Measurements from ENCODE around the gene ASZ1. TPM values are rescaled to one million over a fixed set of nuclear protein-coding genes. Genes with fewer than 3 reads are reported as not detected.
"Not testable (repeated sequence)": the region's sequence is repeated elsewhere in the genome, so short reads cannot be mapped to it uniquely, and the experiment has no call there.

The ASZ1 gene
- polyA plus RNA-seq, 3 donors from 2014 or later: not detected

DNA sequence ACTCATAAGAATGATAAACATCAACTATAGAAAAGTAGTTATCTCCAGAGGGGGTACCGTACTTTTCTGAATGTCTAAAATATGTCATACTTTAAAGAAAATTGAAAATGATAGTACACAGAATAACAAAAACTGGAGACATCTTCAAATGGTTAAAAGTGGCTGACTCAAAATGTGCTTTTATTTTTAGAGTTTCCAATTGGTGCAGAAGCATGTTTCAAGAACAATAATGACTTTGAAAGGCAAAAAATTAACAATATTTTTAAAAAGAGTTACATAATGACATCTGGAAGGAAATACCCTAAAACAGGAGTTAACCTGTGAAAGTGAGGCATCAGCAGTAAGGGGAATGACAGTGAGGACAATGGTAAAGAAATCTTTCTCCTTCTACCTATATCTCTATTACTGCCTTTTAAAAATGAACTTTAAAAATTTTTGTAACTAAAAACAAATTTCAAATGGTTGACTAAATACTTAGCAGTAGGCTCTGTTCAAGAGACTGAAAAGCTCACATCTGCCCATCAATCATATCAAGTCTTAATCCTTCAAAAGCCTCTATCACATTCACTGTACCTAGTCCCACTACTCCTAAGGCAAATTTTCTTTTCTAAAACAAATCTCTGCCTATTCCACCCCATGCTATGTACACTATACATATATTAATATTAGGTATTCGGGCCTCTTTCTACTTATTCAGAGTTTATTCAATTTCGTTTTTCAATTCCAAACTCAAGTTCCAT is 3.0 kb downstream of the ASZ1 start:
- Mint-ChIP-seq H3K36me3 (no peaks in the 10 kb centered on the region), H3K27me3 (ENCODE audit: low read depth in 3 of 3) (no peaks in the 10 kb centered on the region), H3K9me3 (peaks cover 0 to 17% (median 10%) of the 10 kb centered on the region in 6 donors), H3K4me3 (no peak overlapping the region), H3K27ac (no peak overlapping the region), H3K4me1 (no peaks in the 10 kb centered on the region)
- DNase-seq: no peak

DNA sequence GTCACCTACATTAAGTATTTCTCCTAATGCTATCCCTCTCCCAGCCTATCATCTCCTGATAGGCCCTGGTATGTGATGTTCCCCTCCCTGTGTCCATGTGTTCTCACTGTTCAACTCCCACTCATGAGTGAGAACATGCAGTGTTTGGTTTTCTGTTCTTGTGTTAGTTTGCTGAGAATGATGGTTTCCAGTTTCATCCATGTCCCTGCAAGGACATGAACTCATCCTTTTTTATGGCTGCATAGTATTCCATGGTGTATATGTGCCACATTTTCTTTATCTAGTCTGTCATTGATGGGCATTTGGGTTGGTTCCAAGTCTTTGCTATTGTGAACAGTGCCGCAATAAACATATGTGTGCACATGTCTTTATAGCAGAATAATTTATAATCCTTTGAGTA is 12.7 kb downstream of the ASZ1 start:
- not testable (repeated sequence) for H3K4me1 Mint-ChIP-seq; H3K36me3 Mint-ChIP-seq; H3K4me3 Mint-ChIP-seq; H3K27me3 Mint-ChIP-seq (ENCODE audit: low read depth in 3 of 3); DNase-seq; H3K9me3 Mint-ChIP-seq; H3K27ac Mint-ChIP-seq

DNA sequence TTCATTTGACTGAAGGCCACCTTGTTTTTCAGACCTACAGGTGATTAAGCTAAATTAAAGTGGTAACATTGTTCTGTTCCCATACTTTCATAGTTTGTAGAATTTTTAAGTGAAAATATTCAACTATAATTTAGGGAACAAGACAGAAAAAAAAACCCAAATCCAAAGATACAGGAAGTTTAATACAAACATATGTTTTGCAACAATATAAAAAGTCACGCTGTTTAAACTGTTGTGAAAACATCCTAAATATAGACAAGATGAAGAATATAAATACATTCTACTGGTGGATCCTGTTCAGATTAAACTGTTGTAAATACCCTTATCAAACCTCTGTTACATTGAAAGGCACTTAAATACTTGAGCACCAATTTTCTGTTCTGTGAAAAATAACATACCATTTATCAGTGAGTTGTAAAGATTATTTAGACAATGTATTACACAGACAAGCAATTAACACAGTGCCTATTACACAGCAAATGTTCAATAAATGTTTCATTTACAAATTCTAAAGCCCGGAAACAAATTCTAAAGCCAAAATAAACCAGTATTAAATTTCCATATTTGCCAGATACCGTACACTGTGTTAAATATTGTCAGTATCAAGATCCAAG is 14.2 kb downstream of the ASZ1 start:
- Mint-ChIP-seq H3K9me3 (peaks cover 0 to 7% (median 3%) of the 10 kb centered on the region in 6 donors), H3K4me1 (no peaks in the 10 kb centered on the region), H3K27ac (no peak overlapping the region), H3K4me3 (no peak overlapping the region), H3K36me3 (no peaks in the 10 kb centered on the region), H3K27me3 (ENCODE audit: low read depth in 3 of 3) (no peaks in the 10 kb centered on the region)
- no peak for DNase-seq

DNA sequence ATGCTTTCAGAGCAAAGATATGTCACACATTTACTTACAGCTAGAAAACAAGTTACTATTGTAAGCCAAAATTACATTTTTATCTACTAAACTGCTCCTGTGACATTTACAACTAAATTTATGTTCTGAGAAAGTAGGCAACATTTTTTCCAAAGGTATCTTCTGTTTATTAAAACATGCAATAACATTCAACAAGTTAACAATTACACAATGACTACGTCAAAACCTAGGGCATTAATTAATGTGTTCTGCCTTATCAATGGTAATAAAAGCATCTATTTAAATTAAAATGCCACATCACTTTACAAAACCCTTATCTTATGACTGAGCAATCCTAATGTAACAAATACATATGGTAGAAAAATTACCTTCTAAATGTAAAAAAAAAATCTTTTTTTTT is 14.9 kb downstream of the ASZ1 start:
- no peaks in the 10 kb centered on the region for H3K36me3 Mint-ChIP-seq
- peaks cover 0 to 11% (median 2%) of the 10 kb centered on the region in 6 donors for H3K9me3 Mint-ChIP-seq
- H3K4me1 Mint-ChIP-seq: no peaks in the 10 kb centered on the region
- DNase-seq: no peak
- no peak overlapping the region for H3K27ac Mint-ChIP-seq
- H3K27me3 Mint-ChIP-seq (ENCODE audit: low read depth in 3 of 3): no peaks in the 10 kb centered on the region
- H3K4me3 Mint-ChIP-seq: no peak overlapping the region

DNA sequence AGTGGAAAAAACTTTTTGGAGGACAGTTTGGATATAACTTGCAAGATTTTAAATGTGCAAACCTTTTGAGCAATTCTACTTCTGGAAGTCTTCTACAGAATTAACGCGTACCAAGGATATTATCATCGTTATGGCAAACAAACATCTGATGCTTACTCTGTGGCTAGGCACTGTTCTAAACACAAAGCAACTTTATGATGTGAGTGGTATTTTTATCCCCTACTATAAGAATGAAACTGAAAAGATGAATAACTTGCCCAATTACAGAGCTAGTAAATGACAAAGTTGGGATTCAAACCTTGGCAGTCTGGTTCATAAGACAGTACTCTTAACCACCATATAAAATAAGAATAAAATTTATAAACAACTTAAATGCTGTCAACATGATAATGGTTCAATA is 15.8 kb downstream of the ASZ1 start:
- Mint-ChIP-seq H3K4me1 (no peaks in the 10 kb centered on the region), H3K36me3 (no peaks in the 10 kb centered on the region), H3K27me3 (ENCODE audit: low read depth in 3 of 3) (no peaks in the 10 kb centered on the region), H3K4me3 (no peak overlapping the region), H3K9me3 (peaks cover 0 to 8% (median 2%) of the 10 kb centered on the region in 6 donors), H3K27ac (no peak overlapping the region)
- DNase-seq: no peak

DNA sequence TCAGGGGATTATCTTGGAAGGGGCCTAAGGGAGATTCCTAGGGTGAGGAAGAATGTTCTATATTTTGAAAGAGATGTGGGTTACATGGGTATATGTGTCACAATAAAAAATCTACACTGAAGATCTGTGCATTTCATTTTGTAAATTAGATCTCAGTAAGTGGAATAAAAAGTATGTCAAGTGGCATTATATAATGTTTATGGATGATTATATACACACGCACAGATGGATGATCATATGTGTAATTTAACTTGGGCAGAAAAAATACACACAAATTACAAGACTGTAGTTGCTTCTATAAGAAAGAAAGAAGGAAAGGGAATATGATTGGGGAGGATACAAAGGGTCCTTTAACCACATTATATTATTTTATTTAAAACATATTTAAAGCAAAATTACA is 18.5 kb downstream of the ASZ1 start:
- no peaks in the 10 kb centered on the region for H3K27me3 Mint-ChIP-seq (ENCODE audit: low read depth in 3 of 3)
- H3K36me3 Mint-ChIP-seq: no peaks in the 10 kb centered on the region
- H3K27ac Mint-ChIP-seq: no peak overlapping the region
- H3K9me3 Mint-ChIP-seq: peaks cover 0 to 8% (median 3%) of the 10 kb centered on the region in 6 donors
- no peak overlapping the region for H3K4me3 Mint-ChIP-seq
- H3K4me1 Mint-ChIP-seq: no peaks in the 10 kb centered on the region
- DNase-seq: no peak

DNA sequence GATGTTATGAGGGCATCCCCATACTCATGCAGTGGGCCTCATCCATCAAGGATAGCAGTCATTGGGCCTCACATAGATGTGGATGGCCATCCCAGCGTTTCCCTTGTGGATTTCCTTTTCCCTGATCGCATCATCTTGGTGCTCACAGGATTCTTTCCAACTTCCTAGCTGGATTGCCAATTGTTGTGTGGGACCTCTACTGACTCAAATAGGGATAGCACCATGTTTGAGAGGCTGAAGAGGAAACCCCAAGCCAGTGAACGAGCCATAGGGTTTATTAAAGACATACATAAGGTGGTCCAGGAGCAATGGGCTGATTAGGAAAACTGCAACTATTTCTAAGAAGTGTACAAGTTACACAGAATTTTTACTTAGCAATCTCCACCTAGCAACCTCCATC is 21.8 kb downstream of the ASZ1 start:
- DNase-seq: no peak
- Mint-ChIP-seq H3K27me3 (ENCODE audit: low read depth in 3 of 3) (no peaks in the 10 kb centered on the region), H3K4me3 (no peak overlapping the region), H3K4me1 (no peaks in the 10 kb centered on the region), H3K9me3 (peaks cover 0 to 8% (median 2%) of the 10 kb centered on the region in 6 donors), H3K36me3 (no peaks in the 10 kb centered on the region), H3K27ac (no peak overlapping the region)

DNA sequence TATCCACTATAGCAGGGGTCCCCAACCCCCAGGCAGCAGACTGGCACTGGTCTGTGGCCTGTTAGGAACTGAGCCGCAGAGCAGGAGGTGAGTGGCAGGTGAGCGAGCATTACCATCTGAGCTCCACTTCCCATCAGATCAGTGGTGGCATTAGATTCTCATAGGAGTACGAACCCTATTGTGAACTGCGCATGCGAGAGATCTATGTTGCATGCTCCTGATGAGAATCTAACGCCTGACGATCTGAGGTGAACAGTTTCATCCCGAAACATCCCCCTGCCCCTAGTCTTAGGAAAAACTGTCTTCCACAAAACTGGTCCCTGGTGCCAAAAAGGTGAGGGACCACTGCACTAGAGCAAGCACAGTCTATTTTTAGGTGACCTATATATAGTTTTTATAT is 23.6 kb downstream of the ASZ1 start:
- no peaks in the 10 kb centered on the region for H3K36me3 Mint-ChIP-seq
- H3K9me3 Mint-ChIP-seq: peaks cover 0 to 6% (median 1%) of the 10 kb centered on the region in 6 donors
- no peak overlapping the region for H3K27ac Mint-ChIP-seq
- DNase-seq: no peak
- no peaks in the 10 kb centered on the region for H3K4me1 Mint-ChIP-seq
- H3K4me3 Mint-ChIP-seq: no peak overlapping the region
- peaks cover 0 to 2% (median 0%) of the 10 kb centered on the region in 3 donors for H3K27me3 Mint-ChIP-seq (ENCODE audit: low read depth in 3 of 3)

DNA sequence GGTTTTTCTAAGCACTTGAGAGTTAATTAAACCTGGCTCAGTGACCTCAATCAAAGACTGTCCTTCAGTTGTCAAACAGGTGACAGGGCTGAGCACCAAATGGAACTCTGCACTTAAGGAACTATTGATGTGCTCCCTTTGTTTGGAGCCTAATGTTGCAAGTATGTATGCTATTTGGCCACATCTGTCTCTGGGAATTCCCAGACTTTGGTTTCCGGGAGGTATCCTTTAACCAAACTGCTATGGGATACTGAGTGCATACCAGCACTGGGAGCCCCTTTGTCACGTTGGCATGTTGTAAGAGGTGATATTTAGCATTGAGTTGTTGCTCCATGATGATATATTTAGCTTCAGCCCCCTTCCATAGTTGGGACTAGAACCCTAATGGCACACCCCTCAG is 25.2 kb downstream of the ASZ1 start:
- Mint-ChIP-seq H3K4me1 (no peaks in the 10 kb centered on the region), H3K27me3 (ENCODE audit: low read depth in 3 of 3) (peaks cover 0 to 2% (median 0%) of the 10 kb centered on the region in 3 donors), H3K4me3 (no peak overlapping the region), H3K36me3 (no peaks in the 10 kb centered on the region), H3K27ac (no peak overlapping the region), H3K9me3 (peaks cover 0 to 6% (median under 1%) of the 10 kb centered on the region in 6 donors)
- no peak for DNase-seq

DNA sequence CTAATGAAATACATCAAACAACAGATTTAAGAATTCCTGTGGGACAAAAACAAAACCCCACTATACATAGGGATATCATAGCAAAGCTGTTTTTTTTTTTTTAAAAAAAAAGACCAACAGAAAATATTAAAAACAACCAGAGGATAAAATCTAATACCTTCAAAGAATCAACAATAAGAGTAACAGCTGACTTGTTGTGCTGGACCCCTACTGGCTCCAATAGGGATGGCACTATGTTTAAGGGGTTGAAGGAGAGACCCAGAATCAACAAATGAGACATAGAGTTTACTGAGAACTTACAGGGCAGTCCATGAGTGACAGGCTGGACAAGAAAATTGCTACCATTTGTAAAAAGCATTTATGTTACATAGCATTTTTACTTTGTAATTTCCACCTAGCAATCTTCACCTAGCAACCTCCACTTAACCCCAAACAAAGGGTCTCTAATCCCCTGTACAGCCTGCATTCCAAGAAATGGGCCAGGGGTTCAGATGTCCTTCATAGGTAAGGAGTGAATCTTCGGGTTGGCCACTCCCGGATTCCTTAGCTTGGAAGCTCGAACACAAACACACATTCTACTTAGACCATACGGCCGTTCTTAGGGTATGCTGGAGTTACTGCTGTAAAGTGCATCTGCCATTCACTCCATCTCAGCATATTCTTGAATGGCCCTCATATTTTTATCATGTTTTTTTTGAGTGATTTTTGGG is 25.8 kb downstream of the ASZ1 start:
- peaks cover 0 to 6% (median 1%) of the 10 kb centered on the region in 6 donors for H3K9me3 Mint-ChIP-seq
- H3K27me3 Mint-ChIP-seq (ENCODE audit: low read depth in 3 of 3): peaks cover 0 to 2% (median 0%) of the 10 kb centered on the region in 3 donors
- no peak for DNase-seq
- no peak overlapping the region for H3K27ac Mint-ChIP-seq
- no peaks in the 10 kb centered on the region for H3K36me3 Mint-ChIP-seq
- H3K4me1 Mint-ChIP-seq: no peaks in the 10 kb centered on the region
- H3K4me3 Mint-ChIP-seq: no peak overlapping the region

DNA sequence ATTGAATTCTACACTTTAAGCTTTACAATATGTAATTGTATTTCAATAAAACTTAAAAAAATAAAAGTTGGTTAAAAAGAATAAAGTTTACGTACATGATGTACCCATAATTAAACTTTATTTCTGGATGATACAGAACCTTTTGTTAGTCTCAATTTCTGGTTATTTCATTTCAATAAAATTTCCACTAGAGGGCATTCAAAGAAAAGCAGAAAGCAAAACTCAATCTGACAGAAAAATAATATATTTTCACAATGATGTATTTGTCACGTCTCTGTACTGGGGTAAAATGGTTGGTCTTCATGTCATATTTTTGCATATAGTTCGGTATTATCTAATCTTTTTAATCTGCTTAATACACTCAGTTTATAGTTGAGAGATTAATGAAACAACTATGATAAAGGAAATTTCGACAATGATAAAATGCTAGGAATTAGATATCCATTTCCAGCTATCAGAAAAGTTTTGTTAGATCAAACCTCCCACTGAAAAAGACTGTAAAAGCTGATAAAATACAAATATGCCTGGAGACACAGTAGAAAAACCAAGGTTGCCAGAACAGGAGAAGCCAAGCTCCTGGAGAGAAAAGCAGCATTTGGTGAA is 27.4 kb downstream of the ASZ1 start:
- Mint-ChIP-seq H3K4me1 (no peaks in the 10 kb centered on the region), H3K4me3 (no peak overlapping the region), H3K9me3 (peaks cover 0 to 6% (median 2%) of the 10 kb centered on the region in 6 donors), H3K27me3 (ENCODE audit: low read depth in 3 of 3) (peaks cover 0 to 2% (median 0%) of the 10 kb centered on the region in 3 donors), H3K27ac (no peak overlapping the region), H3K36me3 (no peaks in the 10 kb centered on the region)
- no peak for DNase-seq

DNA sequence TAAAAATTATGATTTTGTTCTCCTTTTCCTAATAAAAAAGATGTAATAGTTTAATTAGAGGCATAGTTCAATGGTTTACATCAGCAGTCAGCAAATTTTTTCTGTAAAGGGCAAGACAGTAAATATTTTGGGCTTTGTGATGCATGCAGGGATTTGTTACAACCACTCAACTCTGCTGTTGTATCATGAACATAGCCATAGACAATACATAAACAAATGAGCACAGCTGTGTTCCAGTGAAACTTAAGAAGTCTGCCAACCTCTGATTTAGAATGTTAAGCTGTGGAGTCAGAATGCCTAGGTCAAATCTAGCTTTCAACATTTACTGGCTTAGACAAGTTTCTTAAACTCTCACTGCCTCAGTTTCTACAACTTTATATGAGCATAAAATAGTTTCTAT is 31.6 kb downstream of the ASZ1 start:
- H3K36me3 Mint-ChIP-seq: no peaks in the 10 kb centered on the region
- H3K4me1 Mint-ChIP-seq: no peaks in the 10 kb centered on the region
- no peak for DNase-seq
- no peak overlapping the region for H3K27ac Mint-ChIP-seq
- no peak overlapping the region for H3K4me3 Mint-ChIP-seq
- H3K9me3 Mint-ChIP-seq: peaks cover 3 to 12% (median 6%) of the 10 kb centered on the region in 6 donors
- peaks cover 0 to 3% (median 0%) of the 10 kb centered on the region in 3 donors for H3K27me3 Mint-ChIP-seq (ENCODE audit: low read depth in 3 of 3)

DNA sequence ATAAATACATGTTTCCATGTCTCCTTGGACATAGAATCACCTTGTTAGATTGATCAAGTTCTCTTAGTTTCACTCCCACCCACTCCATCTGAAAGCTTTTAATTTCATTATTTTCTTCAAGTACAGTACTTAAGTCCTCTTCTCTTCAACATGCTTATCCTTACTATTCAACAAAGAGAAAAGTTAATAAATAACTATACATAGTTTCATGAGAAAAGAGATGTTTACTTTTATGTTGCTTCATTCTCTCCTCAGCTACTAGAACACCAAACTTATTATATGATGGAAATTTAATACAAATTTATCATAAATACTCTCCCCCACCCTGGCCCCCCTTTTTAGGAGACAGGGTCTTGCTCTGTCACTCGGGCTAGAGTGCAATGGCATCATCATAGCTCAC is 33.5 kb downstream of the ASZ1 start:
- Mint-ChIP-seq H3K27ac (no peak overlapping the region), H3K27me3 (ENCODE audit: low read depth in 3 of 3) (peaks cover 0 to 1% (median 0%) of the 10 kb centered on the region in 3 donors), H3K4me1 (no peaks in the 10 kb centered on the region), H3K4me3 (no peak overlapping the region), H3K9me3 (peaks cover 5 to 28% (median 10%) of the 10 kb centered on the region in 6 donors), H3K36me3 (no peaks in the 10 kb centered on the region)
- DNase-seq: no peak

DNA sequence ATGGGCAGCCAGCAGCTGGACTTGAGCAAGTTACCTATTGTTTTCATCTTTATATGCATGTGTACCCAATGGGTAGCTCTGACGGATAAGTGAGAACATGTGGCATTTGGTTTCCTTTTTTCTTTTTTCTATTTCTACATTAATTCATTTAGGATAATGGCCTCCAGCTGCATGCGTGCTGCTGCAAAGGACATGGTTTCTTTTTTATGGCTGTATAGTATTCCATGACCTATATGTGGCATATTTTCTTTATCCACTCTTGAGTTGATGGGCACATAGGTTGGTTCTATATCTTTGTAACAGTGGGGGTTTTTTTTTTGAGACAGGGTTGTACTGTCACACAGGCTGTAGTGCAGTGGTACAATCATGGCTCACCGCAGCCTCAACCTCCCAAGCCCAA is 37.4 kb downstream of the ASZ1 start:
- Mint-ChIP-seq H3K4me3 (no peak overlapping the region), H3K27me3 (ENCODE audit: low read depth in 3 of 3) (peaks cover 0 to 1% (median 0%) of the 10 kb centered on the region in 3 donors), H3K9me3 (peaks cover 9 to 40% (median 12%) of the 10 kb centered on the region in 6 donors), H3K4me1 (no peaks in the 10 kb centered on the region), H3K27ac (no peak overlapping the region), H3K36me3 (no peaks in the 10 kb centered on the region)
- DNase-seq: no peak
